ENCODE measurements around the gene SLC46A3.

DNA sequence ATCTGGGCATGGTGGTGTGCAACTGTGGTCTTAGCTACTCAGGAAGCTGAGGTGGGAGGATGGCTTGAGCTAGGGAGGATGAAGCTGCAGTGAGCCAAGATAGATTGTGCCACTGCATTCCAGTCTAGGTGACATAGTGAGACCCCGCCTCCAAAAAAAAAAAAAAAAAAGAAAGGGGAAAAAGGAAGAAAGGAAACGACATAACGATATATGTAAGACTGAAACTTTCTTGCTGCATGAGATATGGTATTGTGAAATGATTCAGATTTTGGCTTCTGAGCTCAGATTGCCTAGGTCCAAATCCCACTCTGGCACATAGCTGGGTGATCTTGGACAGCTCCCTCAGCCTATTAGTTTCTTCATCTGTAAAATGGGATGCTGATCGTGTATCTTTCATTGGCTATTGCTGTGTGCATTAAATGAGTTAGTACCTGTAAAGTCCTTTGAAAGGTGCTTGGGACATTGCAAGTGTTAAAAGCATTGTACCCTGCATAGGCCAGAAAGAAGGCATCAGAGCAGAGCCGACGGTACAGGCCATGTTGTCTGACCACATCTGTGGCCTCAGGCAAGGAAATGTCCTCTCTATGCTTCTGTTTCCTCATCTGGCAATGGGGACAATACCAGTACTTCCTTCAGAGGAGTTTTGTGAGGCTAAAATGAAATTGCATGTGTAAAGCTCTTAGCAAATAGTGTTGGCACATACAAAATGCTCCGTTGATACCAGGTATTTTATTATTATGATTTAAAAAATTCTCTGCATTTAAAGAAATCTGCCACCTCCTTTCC lies 32.6 kb upstream of the SLC46A3 start:
- TF ChIP-seq POLR2AphosphoS5 (IDR thresholded peaks at IDR 0.05) (no peak), POLR2A (IDR thresholded peaks at IDR 0.05) (no peak), EP300 (IDR thresholded peaks at IDR 0.05) (no peak)
- TF ChIP-seq, protein P1, sequence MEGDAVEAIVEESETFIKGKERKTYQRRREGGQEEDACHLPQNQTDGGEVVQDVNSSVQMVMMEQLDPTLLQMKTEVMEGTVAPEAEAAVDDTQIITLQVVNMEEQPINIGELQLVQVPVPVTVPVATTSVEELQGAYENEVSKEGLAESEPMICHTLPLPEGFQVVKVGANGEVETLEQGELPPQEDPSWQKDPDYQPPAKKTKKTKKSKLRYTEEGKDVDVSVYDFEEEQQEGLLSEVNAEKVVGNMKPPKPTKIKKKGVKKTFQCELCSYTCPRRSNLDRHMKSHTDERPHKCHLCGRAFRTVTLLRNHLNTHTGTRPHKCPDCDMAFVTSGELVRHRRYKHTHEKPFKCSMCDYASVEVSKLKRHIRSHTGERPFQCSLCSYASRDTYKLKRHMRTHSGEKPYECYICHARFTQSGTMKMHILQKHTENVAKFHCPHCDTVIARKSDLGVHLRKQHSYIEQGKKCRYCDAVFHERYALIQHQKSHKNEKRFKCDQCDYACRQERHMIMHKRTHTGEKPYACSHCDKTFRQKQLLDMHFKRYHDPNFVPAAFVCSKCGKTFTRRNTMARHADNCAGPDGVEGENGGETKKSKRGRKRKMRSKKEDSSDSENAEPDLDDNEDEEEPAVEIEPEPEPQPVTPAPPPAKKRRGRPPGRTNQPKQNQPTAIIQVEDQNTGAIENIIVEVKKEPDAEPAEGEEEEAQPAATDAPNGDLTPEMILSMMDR (IDR thresholded peaks at IDR 0.05) = no peak
